ENCODE measurements around the gene CYB561.

Gene CYB561

DNA sequence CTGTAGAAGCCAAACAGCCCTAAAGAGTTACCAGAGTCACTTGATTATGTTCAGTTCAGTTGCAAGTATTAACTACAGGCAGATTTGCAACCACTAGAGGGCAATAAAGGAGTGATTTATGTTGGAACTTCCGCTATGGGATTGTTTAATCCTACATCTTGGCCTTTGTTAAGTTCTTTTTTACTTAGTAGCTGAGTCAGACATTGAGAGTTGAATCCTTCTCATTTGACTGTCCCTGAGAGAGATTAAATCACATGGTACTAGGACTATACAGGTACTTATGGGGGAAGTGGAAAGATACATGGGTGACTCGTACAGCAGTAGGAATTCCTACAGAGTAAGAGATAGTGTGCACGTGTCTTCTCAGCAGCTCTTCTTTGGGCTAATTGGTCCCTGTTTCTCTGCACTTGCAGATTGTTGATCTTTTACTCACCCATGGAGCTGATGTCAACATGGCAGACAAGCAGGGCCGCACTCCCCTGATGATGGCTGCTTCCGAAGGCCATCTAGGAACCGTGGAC lies 40.3 kb downstream of the CYB561 start:
- DNase-seq (ENCODE audit: low spot score), result peak; percentile 50

- DNase-seq (ENCODE audit: low spot score), result no peak
These were observed 41.1 kb downstream of the CYB561 start for GRCh38 chr17:63405020-63405419.

DNA sequence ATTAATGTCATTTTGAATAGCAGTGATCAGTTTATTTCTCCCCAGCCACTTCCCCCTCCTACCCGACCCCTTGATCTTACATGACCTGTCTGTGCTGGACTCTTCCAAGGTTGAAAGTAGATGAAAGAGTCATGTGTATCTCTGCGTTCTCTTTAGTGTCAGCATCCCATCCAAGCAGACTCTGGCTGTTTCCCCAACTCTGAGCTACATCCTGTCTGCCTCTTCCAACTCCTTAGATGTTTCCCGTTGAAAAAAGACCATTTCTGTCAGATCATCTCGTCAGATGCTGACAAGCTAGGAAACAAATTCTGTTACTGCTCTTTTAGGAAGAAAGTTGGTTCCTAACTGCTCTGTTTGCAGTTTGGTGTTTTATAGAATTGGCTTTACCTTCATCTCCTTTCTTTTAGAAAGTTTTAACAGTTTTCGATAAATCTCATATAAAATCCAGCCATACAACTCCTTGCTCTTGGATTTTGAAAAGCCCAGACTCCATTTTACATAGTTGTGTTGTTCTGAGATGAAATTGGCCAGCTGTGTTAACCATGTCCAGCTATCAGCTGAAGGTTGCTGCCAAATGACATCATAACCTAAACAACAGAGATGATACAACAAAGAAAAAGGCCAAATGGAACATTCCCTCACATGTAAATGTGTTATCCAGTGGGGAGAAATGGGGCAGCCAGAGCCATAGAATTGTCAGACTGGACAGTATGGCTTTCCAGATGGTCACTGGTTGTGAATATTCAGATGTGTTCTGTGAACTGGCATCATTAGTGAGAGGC lies 43.5 kb downstream of the CYB561 start:
- DNase-seq (ENCODE audit: low spot score), result no peak

DNA sequence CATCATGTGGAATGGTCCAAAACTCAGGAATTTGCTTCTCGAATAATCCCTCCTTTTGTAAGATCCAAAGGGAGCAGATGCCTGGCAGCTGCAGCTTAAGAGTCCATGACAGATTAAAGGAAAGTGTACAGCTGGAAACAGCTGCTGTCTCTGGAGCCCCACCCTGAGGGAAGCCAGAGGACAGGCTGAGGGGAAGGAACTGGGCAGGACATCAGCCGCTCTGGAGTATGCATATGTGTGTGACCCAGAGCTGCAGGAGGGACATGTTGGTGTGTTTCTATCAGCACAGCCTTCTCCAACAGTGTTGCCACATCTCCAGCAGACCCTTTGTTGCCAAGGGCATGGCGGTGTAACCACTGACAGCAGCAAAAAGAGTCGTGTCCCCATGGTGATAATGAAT lies 46.2 kb downstream of the CYB561 start:
- no peak for DNase-seq (ENCODE audit: low spot score)

- DNase-seq (ENCODE audit: low spot score), result no peak
These were observed 46.8 kb downstream of the CYB561 start for GRCh38 chr17:63399316-63399715.

DNA sequence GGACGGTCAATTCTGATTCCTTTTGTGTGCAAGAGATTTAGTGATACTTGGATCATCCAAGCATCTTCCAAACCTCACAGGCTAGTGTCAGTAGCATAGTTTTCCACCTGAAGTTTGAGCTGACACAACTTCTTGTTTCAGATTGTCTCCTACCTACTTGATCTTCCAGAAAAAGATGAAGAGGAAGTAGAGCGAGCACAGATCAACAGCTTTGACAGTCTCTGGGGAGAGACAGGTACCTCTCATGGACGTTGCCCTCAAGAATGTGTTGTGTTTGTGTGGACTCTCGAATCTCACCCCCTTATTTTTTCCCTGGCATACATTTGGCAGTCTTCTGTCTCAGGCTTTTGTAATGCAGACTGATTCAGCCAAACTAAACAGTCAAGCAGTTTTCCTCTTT lies 47.4 kb downstream of the CYB561 start:
- DNase-seq (ENCODE audit: low spot score), result no peak

- DNase-seq (ENCODE audit: low spot score), result peak; percentile 27
These were observed 50.9 kb downstream of the CYB561 start for GRCh38 chr17:63395075-63395805.

DNA sequence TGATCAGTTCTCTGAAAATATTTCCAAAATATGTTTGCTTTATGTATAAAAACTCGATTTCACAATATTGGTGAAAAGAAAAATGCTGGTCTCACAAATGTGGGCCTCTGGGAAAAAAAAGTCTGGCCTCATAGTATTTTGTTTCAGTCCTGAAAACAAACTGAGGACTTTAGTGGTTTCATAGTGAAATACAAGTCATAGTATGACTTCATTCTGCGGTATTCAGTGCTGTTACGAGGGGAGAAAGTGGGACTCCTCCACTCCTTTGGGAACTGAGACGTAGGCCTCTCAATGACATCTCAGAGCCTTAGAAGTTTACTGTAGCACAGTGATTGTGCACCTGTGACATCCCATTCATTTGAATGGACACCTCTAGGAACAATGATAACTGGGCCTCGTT lies 56.0 kb downstream of the CYB561 start:
- DNase-seq (ENCODE audit: low spot score), result peak; percentile 11

- DNase-seq (ENCODE audit: low spot score), result no peak
These were observed 58.3 kb downstream of the CYB561 start for GRCh38 chr17:63387656-63388340.

DNA sequence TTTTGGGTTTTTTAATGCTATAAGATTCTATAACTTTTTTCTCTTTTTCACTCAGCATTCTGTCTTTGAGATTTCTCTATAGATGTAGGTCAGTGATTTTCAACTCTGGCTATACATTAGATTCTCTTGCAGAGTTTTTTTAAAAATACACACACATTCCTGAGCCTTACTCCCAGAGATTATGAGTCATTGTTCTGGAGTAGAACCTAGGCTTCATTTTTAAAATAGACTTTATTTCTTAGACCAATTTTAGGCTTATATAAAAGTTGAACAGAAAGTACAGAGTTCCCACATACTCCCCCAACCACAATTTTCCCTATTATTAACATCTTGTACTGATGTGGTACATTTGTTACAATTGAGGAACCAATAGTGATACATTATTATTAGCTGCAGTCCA lies 63.3 kb downstream of the CYB561 start:
- DNase-seq (ENCODE audit: low spot score), result no peak

Data from activated CD4-positive, alpha-beta T cell treated with anti-CD3 and anti-CD28 coated beads, Interleukin-2, Interleukin-4, amounts not matched to agents 100 ng/mL and 50 ng/mL, durations not matched to agents 16 hours and 8 hours (primary cell).